Measurements from ENCODE around the gene CFAP46.
"Not testable (repeated sequence)": the region's sequence is repeated elsewhere in the genome, so short reads cannot be mapped to it uniquely, and the experiment has no call there.

Gene CFAP46

GRCh38 chr10:132840698-132841614, 101.4 kb downstream of the CFAP46 start:
- DNase-seq = no peak

DNA sequence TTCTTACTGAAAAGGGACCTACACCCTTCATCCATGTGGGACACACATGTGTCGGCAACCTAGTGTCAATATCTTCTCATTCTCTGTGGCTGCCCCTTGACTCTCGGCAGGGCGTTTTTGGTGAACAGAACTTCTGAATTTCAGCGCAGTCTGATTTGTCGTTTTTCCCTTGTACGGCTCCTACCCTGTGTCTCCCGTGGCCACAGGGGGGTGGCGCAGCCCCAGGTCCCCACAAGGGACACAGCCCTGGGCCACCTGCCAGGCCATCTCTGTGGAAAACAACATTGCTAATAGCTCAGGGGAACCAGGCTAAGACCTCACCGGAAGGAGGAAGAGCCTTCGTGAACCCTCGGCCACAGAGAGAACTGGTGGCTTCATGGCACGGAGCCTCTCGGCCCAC, 103.3 kb downstream of the CFAP46 start:
- DNase-seq = no peak

GRCh38 chr10:132838346-132838970, 103.9 kb downstream of the CFAP46 start:
- DNase-seq = no peak

DNA sequence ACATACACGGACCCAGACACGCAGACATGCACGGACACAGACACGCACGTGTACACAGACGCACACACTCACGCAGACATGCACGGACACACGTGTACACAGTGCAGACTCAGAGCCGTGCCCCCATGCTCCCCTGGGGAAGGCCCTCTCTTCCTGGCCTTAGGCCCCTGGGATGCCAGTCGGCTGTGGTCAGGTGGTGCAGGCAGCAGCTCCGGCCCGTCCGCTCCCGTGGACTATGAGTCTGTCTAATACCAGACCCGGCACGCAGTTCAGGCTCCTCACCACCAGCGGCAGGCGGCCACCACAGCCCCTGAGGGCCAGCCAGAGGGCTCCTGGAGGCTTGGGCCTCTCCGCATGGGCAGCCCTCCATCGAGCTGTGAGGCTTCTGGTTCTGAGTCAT, 104.5 kb downstream of the CFAP46 start:
- no peak for DNase-seq

- no peak for DNase-seq
Observed at GRCh38 chr10:132836832-132837540, 105.4 kb downstream of the CFAP46 start.

DNA sequence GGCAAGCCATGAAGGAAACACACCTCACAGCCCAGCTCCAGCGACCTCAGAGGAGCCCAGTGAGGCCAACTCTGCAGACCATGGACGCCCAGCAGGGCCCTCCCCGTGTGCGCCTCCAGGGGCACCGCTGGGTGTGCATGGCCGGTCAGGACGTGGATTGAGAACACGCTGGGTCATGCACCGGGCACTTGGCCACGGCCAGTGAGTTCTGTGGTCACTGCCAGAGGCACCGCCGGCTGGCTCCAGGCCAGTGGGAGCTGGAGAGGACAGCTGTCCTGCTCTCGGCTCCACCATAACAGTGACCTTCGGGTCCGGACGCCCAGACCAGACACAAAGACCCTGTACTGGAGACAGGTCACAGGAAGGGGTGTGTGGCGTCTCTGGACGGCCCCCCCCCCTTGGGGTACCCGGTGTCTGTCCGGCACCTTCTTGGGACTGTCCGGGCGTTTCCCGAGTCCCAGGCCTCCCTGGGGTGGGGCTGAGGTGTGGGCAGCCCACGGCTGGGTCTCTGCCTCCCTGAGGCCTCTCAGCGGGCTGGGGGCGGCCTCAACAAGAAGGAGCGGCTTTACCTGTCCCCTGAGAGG, 106.0 kb downstream of the CFAP46 start:
- no peak for DNase-seq

GRCh38 chr10:132835848-132836233, 106.5 kb downstream of the CFAP46 start:
- no peak for DNase-seq

GRCh38 chr10:132834891-132835847, 107.2 kb downstream of the CFAP46 start:
- DNase-seq = no peak

DNA sequence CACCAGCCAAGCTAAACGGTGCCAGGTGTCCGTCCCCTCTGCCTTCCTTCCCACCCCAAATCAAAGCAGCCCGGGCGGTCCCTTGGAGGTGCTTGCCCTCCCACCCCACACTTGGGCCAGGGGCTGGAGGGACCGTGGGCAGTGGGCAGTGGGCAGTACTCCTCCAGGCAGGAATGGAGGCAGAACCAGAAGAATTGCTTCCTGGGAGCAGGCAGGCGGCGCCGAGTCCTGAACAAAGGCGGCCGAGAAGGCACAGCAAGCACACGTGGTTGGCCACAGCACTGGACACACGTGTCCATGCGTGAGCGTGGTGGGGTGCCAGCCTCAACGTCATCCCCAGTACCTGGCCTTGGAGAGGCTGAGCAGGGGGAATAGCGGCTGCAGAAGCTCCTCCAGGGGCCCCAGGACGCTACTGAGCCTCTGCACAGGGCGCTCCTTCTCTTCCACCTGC, 108.0 kb downstream of the CFAP46 start:
- no peak for DNase-seq

- DNase-seq = no peak
Observed at GRCh38 chr10:132833421-132834111, 108.8 kb downstream of the CFAP46 start.

DNA sequence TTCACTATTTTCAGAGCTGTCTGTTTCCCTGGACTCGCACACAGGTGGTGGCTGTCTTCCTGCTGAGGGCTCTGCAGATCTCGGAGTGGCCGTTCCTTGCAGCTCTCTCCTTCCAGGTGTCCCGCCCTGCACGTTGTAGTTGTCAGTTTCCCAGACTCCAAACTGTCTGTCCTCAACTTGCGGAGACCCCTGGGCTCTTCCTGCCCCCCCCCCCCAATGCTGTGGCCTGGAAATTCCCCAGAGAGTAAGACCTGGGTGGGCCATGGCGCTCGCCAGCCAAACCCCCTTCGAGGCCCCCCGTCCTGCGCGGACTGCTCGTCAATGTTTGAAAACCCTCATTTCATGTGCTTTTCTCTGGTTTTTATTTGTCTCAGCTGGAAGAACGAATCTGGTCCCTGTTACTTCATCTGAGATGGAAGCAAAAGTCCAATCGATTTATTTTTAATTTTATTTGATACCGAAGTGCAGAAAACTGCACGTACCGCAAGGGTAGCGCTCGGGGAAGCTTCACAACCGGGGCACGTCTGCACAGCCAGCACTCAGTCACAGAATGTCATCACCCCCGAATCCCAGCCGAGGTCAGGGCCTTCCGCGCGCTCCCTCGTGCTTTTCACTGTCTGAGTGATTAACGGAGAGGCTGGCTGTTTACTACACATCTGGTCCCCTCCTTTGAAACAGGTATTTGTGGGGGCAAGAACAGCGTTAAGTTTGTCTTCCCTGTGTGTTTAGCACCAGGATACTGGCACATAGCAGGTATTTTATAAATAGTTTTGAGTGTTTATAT, 110.0 kb downstream of the CFAP46 start:
- no peak for DNase-seq

DNA sequence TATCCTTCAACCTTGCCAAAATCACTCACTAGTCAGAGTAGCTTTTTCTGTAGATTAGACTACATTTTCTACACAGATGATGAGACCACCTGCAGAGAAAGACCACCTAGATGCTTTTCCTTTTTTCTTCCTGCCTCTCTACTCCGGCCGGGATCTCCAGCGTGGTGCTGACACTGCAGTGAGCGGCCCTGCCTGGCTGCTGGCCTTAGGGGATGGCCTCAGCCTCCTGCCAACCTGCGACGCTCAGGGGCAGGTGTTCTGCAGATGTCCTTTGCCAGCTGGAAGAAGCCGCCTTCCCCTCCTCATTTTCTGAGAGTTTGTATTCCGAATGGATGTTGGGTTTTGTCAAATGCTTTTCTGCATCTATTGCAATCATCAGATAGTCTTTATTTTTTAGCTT, 113.0 kb downstream of the CFAP46 start:
- no peak for DNase-seq

DNA sequence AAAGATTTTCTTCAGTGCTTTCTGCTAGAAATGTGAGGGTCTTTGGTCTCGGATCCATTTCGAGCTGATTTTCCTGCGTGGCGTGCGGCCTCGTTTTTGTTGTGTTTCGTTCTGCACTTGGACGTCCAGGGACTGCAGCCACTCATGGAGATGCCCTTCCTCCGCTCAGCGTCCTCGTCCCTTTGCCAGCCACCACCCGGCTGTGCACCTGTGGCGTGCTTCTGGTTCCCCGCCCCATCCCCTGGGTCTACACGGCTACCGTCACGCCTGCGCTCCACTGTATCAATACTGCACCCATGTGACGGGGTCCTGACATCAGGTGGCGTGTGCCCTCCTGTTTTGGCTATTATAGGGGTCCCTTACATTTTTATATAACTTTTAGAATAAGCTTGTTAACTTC, 113.7 kb downstream of the CFAP46 start:
- DNase-seq = no peak

DNA sequence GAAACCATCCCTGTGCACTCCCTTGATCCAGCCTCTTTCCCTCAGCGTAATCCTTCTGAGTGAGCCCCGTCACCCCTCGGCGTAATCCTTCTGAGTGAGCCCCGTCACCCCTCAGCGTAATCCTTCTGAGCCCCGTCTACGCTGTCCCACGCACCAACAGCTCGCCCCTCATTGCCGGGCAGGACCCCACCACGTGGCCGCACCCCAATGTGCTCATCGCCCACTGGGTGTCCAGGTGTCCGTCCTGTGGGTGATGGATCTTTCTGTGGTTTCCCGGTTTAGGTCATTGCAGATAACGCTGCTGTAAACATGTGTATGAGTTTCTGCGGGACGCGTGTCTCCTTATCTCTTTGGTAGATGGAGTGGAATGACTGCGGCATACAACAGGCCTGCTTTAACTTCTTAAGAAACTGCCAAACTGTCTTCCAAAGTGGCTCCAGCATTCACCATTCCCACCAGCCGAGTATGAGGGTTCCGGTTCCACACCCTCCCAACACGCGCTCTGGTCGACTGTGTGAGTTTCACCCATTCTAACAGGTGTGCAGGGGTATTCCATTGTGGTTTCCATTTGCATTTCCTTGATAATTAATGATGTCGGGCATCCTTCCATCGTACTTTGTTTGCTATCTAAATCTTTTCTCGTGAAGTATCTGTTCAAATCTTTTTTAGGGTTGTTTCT, 114.4 kb downstream of the CFAP46 start:
- DNase-seq = no peak

- DNase-seq = no peak
Observed at GRCh38 chr10:132827423-132827789, 115.0 kb downstream of the CFAP46 start.

DNA sequence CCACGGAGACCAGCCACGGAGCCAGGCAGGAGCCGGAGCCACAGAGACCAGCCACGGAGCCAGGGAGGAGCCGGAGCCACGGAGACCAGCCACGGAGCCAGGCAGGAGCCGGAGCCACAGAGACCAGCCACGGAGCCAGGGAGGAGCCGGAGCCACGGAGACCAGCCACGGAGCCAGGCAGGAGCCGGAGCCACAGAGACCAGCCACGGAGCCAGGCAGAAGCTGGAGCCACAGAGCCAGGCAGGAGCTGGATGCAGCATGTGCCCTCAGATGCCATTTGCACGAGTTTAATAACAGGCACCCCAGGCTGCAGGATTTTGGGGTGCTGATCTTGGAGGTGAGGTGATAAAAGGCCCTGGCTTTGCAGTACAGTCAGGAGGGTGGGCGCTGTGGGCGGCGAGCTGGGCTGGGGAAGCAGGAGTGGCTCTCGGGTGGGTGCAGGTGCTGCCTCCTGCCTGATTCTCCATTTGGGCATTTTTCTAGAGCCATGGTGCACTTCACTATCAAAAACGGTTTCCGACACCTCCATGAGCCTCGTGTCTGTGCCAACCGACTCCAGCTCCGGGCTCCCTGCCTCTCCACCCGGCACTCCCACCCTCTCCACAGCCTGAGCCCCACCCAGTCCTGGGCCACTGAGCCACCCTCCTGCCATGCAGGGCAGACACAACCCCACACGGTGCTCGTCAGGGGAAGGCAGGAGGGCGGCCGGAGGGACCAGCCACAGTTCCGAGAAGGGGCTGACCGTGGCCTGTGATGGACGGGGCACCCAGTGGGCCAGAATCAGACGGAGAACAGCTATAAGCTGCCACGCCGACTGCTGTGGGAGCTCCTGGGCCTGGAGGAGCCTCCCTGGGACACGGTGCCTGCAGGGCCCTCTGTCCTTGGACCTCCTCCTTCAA, 115.6 kb downstream of the CFAP46 start:
- DNase-seq = no peak

GRCh38 chr10:132825783-132826523, 116.4 kb downstream of the CFAP46 start:
- DNase-seq = not testable (repeated sequence)

- DNase-seq = no peak
Observed at GRCh38 chr10:132820056-132820455, 122.3 kb downstream of the CFAP46 start.

Measured in MV-4-11 (cell line).